Glomerular visceral epithelial cell (primary cell): ENCODE results near the gene PNMA8B.
A peak's percentile ranks its signal among the peaks of the same experiment; 100 is the strongest.

ENCODE experiments used
- DNase-seq: peaks from one replicate; pipeline ENCODE4 v3.0.0-alpha.2; 2016; ENCODE audit errors: extremely low spot score

Gene PNMA8B

GRCh38 chr19:46487802-46488445 lies 7.7 kb downstream of the PNMA8B start:
- peak; percentile 74 for DNase-seq

GRCh38 chr19:46487178-46487801 lies 8.4 kb downstream of the PNMA8B start:
- DNase-seq, result no peak

GRCh38 chr19:46486358-46486757 lies 9.3 kb downstream of the PNMA8B start:
- DNase-seq, result no peak

- no peak for DNase-seq
These were observed 11.0 kb downstream of the PNMA8B start for GRCh38 chr19:46484656-46485055.

GRCh38 chr19:46482631-46483030 lies 13.0 kb downstream of the PNMA8B start:
- DNase-seq, result peak; percentile 24

GRCh38 chr19:46481947-46482346 lies 13.7 kb downstream of the PNMA8B start:
- DNase-seq, result no peak

- no peak for DNase-seq
These were observed 14.3 kb downstream of the PNMA8B start for GRCh38 chr19:46481223-46481848.

GRCh38 chr19:46480415-46480814 lies 15.3 kb downstream of the PNMA8B start:
- no peak for DNase-seq

GRCh38 chr19:46478356-46478986 lies 17.2 kb downstream of the PNMA8B start:
- peak; percentile 42 for DNase-seq

GRCh38 chr19:46475986-46476385 lies 19.7 kb downstream of the PNMA8B start:
- no peak for DNase-seq

GRCh38 chr19:46474211-46474610 lies 21.5 kb downstream of the PNMA8B start:
- no peak for DNase-seq

GRCh38 chr19:46472592-46472991 lies 23.1 kb downstream of the PNMA8B start:
- no peak for DNase-seq

- DNase-seq, result no peak
These were observed 23.7 kb downstream of the PNMA8B start for GRCh38 chr19:46471811-46472543.

GRCh38 chr19:46471116-46471733 lies 24.4 kb downstream of the PNMA8B start, which contains the start of gene PNMA8A:
Gene PNMA8A, minus strand, starts transcription at chr19:46471563. Its CDS starts 528 bp downstream, at chr19:46471035.
- peak; percentile 23 for DNase-seq

- no peak for DNase-seq
These were observed 25.3 kb downstream of the PNMA8B start for GRCh38 chr19:46470376-46470775.

- no peak for DNase-seq
These were observed 26.0 kb downstream of the PNMA8B start for GRCh38 chr19:46469541-46470185.

GRCh38 chr19:46466536-46467196 lies 29.0 kb downstream of the PNMA8B start:
- peak; percentile 53 for DNase-seq

- DNase-seq, result no peak
These were observed 32.2 kb downstream of the PNMA8B start for GRCh38 chr19:46463516-46463915.

GRCh38 chr19:46461537-46461936 lies 34.1 kb downstream of the PNMA8B start:
- DNase-seq, result no peak

GRCh38 chr19:46460981-46461380 lies 34.7 kb downstream of the PNMA8B start:
- no peak for DNase-seq
